ENCODE data around the gene LGALS13. TPM values are rescaled to one million over a fixed set of nuclear protein-coding genes. Genes with fewer than 3 reads are reported as not detected.
"Not testable (repeated sequence)": the region's sequence is repeated elsewhere in the genome, so short reads cannot be mapped to it uniquely, and the experiment has no call there.

Gene LGALS13
- total and polyA plus RNA-seq, 2 experiments from 2014 or later = not detected

DNA sequence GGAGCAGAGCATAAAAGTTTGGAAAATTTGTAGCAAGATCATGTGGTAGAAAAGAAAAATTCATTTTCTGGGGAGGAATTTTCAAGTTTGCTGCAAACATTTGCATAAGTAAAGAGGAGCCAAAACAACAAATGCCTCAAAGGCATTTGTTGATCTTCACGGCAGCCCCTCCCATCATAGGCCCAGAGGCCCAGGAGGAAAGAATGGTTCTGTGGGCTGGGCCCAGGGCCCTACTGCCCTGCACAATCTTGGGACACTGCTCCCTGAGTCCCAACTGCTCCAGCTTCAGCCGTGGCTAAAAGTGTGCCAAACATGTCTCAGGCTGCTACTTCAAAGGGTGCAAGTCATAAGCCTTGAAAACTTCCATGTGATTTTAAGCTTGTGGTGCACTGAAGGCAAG lies 11.3 kb downstream of the LGALS13 start:
- no peaks in the 10 kb centered on the region for H3K27me3 ChIP-seq
- no peak overlapping the region for H3K27ac ChIP-seq
- H3K4me3 ChIP-seq = no peak overlapping the region
- TF ChIP-seq, protein P1, sequence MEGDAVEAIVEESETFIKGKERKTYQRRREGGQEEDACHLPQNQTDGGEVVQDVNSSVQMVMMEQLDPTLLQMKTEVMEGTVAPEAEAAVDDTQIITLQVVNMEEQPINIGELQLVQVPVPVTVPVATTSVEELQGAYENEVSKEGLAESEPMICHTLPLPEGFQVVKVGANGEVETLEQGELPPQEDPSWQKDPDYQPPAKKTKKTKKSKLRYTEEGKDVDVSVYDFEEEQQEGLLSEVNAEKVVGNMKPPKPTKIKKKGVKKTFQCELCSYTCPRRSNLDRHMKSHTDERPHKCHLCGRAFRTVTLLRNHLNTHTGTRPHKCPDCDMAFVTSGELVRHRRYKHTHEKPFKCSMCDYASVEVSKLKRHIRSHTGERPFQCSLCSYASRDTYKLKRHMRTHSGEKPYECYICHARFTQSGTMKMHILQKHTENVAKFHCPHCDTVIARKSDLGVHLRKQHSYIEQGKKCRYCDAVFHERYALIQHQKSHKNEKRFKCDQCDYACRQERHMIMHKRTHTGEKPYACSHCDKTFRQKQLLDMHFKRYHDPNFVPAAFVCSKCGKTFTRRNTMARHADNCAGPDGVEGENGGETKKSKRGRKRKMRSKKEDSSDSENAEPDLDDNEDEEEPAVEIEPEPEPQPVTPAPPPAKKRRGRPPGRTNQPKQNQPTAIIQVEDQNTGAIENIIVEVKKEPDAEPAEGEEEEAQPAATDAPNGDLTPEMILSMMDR (IDR thresholded peaks at IDR 0.05; ENCODE audit: low read depth, low read length) = no peak
- H3K36me3 ChIP-seq = no peaks in the 10 kb centered on the region
- no peaks in the 10 kb centered on the region for H3K9me3 ChIP-seq (ENCODE audit: low read depth)
- H3K4me1 ChIP-seq (ENCODE audit: low read depth) = no peaks in the 10 kb centered on the region
- no peak for DNase-seq (ENCODE audit: low read depth in 1 of 2, low spot score in 1 of 2)

DNA sequence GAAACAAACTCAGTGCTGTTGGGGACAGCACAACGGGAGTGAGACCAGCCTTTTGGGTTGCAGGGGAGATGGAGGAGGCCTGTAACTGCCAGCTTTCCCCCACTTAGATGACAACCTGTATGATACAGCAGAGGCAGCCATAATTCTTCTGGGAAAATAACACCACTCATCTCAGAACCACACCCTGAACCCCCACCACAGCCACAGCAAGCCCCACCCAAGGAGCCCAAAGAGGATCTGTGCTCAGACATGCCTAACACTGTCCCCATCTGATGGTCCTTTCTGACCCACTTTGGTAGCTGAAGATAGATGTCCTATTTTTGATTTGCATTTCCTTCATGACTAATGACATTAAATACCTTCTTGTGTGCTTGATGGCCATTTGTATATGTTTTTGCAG lies 15.4 kb downstream of the LGALS13 start:
- Histone ChIP-seq H3K4me1 (ENCODE audit: low read depth) (no peaks in the 10 kb centered on the region), H3K4me3 (no peak overlapping the region), H3K36me3 (no peaks in the 10 kb centered on the region), H3K9me3 (ENCODE audit: low read depth) (no peaks in the 10 kb centered on the region), H3K27ac (no peak overlapping the region), H3K27me3 (no peaks in the 10 kb centered on the region)
- no peak for DNase-seq (ENCODE audit: low read depth in 1 of 2, low spot score in 1 of 2)
- TF ChIP-seq, protein P1 (IDR thresholded peaks at IDR 0.05; ENCODE audit: low read depth, low read length) = no peak

DNA sequence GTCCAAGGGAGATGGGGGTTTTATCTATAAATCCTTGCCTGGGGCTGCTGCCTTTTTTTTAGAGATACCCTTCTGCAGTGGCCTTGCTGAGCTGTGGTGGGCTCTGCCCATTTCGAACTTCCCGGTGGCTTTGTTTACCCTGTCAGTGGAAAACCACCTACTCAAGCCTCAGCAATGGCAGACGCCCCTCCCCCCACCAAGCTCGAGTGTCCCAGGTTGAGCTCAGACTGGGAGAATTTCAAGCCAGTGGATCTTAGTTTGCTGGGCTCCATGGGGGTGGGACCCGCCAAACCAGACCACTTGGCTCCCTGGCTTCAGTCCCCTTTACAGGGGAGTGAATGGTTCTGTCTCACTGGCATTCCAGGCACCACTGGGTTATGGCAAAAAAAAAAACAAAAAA lies 21.6 kb downstream of the LGALS13 start:
- TF ChIP-seq, protein P1 (IDR thresholded peaks at IDR 0.05; ENCODE audit: low read depth, low read length) = no peak
- no peaks in the 10 kb centered on the region for H3K9me3 ChIP-seq (ENCODE audit: low read depth)
- no peak for DNase-seq (ENCODE audit: low read depth in 1 of 2, low spot score in 1 of 2)
- no peaks in the 10 kb centered on the region for H3K4me1 ChIP-seq (ENCODE audit: low read depth)
- no peak overlapping the region for H3K27ac ChIP-seq
- no peaks in the 10 kb centered on the region for H3K27me3 ChIP-seq
- no peak overlapping the region for H3K4me3 ChIP-seq
- H3K36me3 ChIP-seq = no peaks in the 10 kb centered on the region

DNA sequence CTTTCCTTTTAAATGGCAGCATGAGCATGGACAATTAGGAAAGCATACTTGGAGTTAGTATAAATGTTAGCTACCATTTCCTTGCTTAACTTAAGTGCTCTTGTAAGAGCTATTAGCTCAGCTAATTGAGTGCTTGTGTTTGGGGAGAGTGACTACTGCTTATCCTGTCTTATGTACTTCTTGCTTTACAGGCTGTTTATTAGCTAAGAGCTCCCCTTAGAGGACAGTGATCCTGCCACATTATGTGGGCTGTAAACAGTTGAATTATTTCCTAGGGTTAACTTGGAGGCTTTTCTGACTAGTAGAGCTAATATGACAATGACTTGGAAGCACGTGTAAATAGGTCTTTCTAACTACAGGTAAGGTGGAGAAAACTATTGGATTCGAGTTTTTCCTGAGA lies 25.3 kb downstream of the LGALS13 start:
- DNase-seq (ENCODE audit: low read depth in 1 of 2, low spot score in 1 of 2); H3K27me3 ChIP-seq; H3K36me3 ChIP-seq; H3K9me3 ChIP-seq (ENCODE audit: low read depth); H3K27ac ChIP-seq; H3K4me1 ChIP-seq (ENCODE audit: low read depth); H3K4me3 ChIP-seq: not testable (repeated sequence)

DNA sequence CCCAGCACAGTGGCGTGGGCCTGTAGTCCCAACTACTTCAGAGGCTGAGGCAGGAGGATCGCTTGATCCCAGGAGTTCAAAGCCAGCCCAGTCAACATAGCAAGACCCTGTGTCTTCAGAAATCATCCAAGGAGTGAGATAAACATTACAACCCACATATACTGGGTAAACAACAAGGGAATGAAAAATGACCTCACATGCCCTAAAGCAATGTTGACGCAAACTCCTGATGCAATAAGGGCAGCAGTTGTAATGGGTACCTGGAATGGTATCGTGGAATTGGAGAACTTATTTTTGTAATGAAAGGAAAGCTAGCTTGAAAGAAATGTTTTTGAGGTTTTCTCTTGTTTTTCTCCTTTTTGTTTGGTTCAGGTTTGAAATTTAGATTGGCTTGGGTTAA lies 28.9 kb downstream of the LGALS13 start:
- TF ChIP-seq, protein P1 (IDR thresholded peaks at IDR 0.05; ENCODE audit: low read depth, low read length) = no peak
- H3K27ac ChIP-seq = no peak overlapping the region
- no peaks in the 10 kb centered on the region for H3K9me3 ChIP-seq (ENCODE audit: low read depth)
- no peak for DNase-seq (ENCODE audit: low read depth in 1 of 2, low spot score in 1 of 2)
- no peaks in the 10 kb centered on the region for H3K36me3 ChIP-seq
- H3K4me1 ChIP-seq (ENCODE audit: low read depth) = no peaks in the 10 kb centered on the region
- H3K27me3 ChIP-seq = no peaks in the 10 kb centered on the region
- no peak overlapping the region for H3K4me3 ChIP-seq

DNA sequence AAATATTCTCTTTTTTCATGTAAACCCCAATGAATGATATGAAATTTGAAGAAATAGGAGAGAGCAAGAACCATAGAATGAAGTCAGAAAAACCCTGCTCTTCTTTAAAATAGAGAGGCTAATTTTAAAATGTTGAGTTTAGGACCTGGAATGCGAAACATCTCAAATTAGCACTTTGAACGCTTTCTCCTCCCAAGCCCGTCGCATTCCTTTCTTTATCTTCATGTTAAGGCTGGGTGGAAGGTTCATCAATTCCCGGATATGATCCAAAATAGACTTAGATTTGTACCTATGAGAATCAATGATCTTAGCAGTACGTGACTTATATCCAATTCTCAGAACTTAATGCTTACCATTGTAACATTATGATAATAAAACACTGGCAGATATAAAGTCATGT lies 29.3 kb downstream of the LGALS13 start:
- H3K27ac ChIP-seq = no peak overlapping the region
- no peak for DNase-seq (ENCODE audit: low read depth in 1 of 2, low spot score in 1 of 2)
- H3K9me3 ChIP-seq (ENCODE audit: low read depth) = no peaks in the 10 kb centered on the region
- no peak overlapping the region for H3K4me3 ChIP-seq
- TF ChIP-seq, protein P1 (IDR thresholded peaks at IDR 0.05; ENCODE audit: low read depth, low read length) = no peak
- H3K4me1 ChIP-seq (ENCODE audit: low read depth) = no peaks in the 10 kb centered on the region
- H3K36me3 ChIP-seq = no peaks in the 10 kb centered on the region
- H3K27me3 ChIP-seq = no peaks in the 10 kb centered on the region

All from cardiac muscle cell (in vitro differentiated cells and primary cell).